A673 (cell line): ENCODE measurements around the gene HOXA13. TPM values are rescaled to one million over a fixed set of nuclear protein-coding genes. Genes with fewer than 3 reads are reported as not detected.

ENCODE experiments used
- BruUV-seq: library from RNA; stranded (reverse); fragments of 400-500 nt; replicated peaks from 2 replicates; lab custom pipeline; 2021; lab: Mats Ljungman, UMichigan
- CTCF ChIA-PET: fragments of 300-600 bp; sonication (Branson Sonifier 250); formaldehyde crosslinking; loops from one replicate; lab custom pipeline; 2022; ENCODE audit warnings: antibody characterized with exemption; lab: Charles Lee
- POLR2A ChIA-PET: fragments of 300-600 bp; sonication (Branson Sonifier 250); formaldehyde crosslinking; loops from one replicate; lab custom pipeline; 2022; ENCODE audit warnings: antibody characterized with exemption; ENCODE audit not compliant: low non-redundant PET; lab: Charles Lee
- DNase-seq: peaks from one replicate; pipeline ENCODE4 v3.0.0-alpha.2; 2015; ENCODE audit warnings: low spot score
- H3K27ac ChIP-seq: fragments of 200-600 bp; sonication (generic); 2 replicates; pipeline ENCODE4 v1.5.1; 2016; ENCODE audit warnings: mixed run types, low read depth, mild to moderate bottlenecking, mixed read lengths, antibody characterized with exemption, low read length; ENCODE audit not compliant: poor library complexity, severe bottlenecking
- H3K27me3 ChIP-seq: fragments of 200-600 bp; sonication (generic); replicated peaks from 2 replicates; pipeline ENCODE4 v1.6.1; 2017; ENCODE audit warnings: mixed run types, low read depth, mild to moderate bottlenecking, mixed read lengths, antibody characterized with exemption, low read length; ENCODE audit not compliant: insufficient read depth, poor library complexity
- H3K36me3 ChIP-seq: fragments of 200-600 bp; sonication (generic); 2 replicates; pipeline ENCODE4 v1.6.1; 2016; ENCODE audit warnings: mixed run types, mild to moderate bottlenecking, mixed read lengths, antibody characterized with exemption, low read length; ENCODE audit not compliant: insufficient read depth, poor library complexity, severe bottlenecking
- H3K4me1 ChIP-seq: fragments of 200-600 bp; sonication (generic); 2 replicates; pipeline ENCODE4 v1.6.1; 2017; ENCODE audit warnings: mixed run types, mild to moderate bottlenecking, mixed read lengths, antibody characterized with exemption, low read length; ENCODE audit not compliant: insufficient read depth, poor library complexity, severe bottlenecking
- H3K4me3 ChIP-seq: fragments of 200-600 bp; sonication (generic); 2 replicates; pipeline ENCODE4 v1.5.1; 2016; ENCODE audit warnings: low read depth, mixed run types, mild to moderate bottlenecking, mixed read lengths, low read length; ENCODE audit not compliant: poor library complexity, severe bottlenecking
- H3K9me3 ChIP-seq: fragments of 200-600 bp; sonication (generic); 2 replicates; pipeline ENCODE4 v1.6.1; 2016; ENCODE audit warnings: mixed run types, low read depth, mild to moderate bottlenecking, mixed read lengths, antibody characterized with exemption, low read length; ENCODE audit not compliant: poor library complexity, severe bottlenecking
- CTCF ChIP-seq: fragments of 300-800, 200-600 bp; sonication (generic); conservative IDR thresholded peaks from 2 replicates; pipeline ENCODE4 v1.5.1; 2017; ENCODE audit warnings: low read depth, mild to moderate bottlenecking, antibody characterized with exemption, low read length, moderate library complexity, mixed read lengths
- EZH2 ChIP-seq: fragments of 200-600 bp; sonication (generic); IDR thresholded peaks from 2 replicates; pipeline ENCODE4 v1.6.1; 2017; ENCODE audit warnings: borderline replicate concordance, low read depth, mild to moderate bottlenecking, mixed read lengths, antibody characterized with exemption, low read length; ENCODE audit not compliant: poor library complexity, severe bottlenecking
- intact Hi-C: fragments of 100-400 bp; cut with micrococcal nuclease; formaldehyde crosslinking; loops from one replicate; pipeline ENCODE4 v1.10.0; 2022; ENCODE audit not compliant: unreplicated experiment
- total RNA-seq: library from RNA; stranded (reverse); gene quantifications from 2 replicates; pipeline ENCODE4 v1.2.3, GENCODE V29; 2021

The HOXA13 gene
- total RNA-seq, 1 experiment from 2014 or later, result not detected

GRCh38 chr7:27164045-27164366, 35.9 kb downstream of the HOXA13 start:
- no TSS peak for BruUV-seq
- peaks cover 62% of the 10 kb centered on the region for H3K27me3 ChIP-seq
- H3K4me1 ChIP-seq, result no peaks in the 10 kb centered on the region
- no peak overlapping the region for H3K27ac ChIP-seq
- H3K9me3 ChIP-seq, result no peaks in the 10 kb centered on the region
- CTCF ChIA-PET, result no interaction called here
- POLR2A ChIA-PET, result no interaction called here
- no peak for DNase-seq
- no peaks in the 10 kb centered on the region for H3K36me3 ChIP-seq
- intact Hi-C loops, result loop anchor here (5.0 to 10.0 kb wide), 2 partner anchors 797 to 1269 kb away; no protein-coding TSS in a partner anchor
- no peak overlapping the region for H3K4me3 ChIP-seq
- TF ChIP-seq EZH2 (no peak), CTCF (no peak)

DNA sequence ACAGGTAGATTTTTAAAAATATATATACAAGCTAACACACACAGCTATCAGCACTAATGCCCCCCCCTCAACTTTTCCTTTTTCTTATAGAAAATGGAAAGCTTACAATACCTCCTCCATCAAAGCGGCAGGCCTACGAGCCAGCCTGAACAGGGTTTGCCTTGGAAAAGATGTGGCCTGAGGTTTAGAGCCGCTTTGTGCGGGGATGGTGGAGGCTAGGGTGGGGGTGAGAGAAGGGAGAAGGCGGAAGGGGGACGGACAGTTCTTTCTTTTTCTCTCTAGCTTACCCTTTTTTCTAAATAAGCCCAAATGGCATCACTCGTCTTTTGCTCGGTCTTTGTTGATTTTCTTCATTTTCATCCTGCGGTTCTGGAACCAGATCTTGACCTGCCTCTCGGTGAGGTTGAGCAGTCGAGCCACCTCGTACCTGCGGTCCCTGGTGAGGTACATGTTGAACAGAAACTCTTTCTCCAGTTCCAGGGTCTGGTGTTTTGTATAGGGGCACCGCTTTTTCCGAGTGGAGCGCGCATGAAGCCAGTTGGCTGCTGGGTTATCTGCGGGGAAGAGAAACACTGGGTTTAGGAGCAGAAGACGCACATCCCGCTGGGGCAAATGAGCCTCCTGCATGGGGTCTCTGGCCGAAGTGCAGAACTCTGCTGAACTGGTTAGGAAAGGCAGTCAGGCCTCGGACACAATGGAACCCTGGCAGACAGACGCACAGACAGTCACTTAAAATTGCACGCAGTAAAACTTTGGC, 36.4 kb downstream of the HOXA13 start:
- Histone ChIP-seq H3K4me1 (no peaks in the 10 kb centered on the region), H3K9me3 (no peaks in the 10 kb centered on the region), H3K27ac (no peak overlapping the region), H3K27me3 (peaks cover 61% of the 10 kb centered on the region), H3K36me3 (no peaks in the 10 kb centered on the region), H3K4me3 (no peak overlapping the region)
- CTCF ChIA-PET, result no interaction called here
- no peak for DNase-seq
- TF ChIP-seq EZH2 (no peak), CTCF (no peak)
- POLR2A ChIA-PET, result no interaction called here
- BruUV-seq, result no TSS peak
- intact Hi-C loops, result loop anchor here (5.0 to 10.0 kb wide), 2 partner anchors 796 to 1269 kb away; no protein-coding TSS in a partner anchor

DNA sequence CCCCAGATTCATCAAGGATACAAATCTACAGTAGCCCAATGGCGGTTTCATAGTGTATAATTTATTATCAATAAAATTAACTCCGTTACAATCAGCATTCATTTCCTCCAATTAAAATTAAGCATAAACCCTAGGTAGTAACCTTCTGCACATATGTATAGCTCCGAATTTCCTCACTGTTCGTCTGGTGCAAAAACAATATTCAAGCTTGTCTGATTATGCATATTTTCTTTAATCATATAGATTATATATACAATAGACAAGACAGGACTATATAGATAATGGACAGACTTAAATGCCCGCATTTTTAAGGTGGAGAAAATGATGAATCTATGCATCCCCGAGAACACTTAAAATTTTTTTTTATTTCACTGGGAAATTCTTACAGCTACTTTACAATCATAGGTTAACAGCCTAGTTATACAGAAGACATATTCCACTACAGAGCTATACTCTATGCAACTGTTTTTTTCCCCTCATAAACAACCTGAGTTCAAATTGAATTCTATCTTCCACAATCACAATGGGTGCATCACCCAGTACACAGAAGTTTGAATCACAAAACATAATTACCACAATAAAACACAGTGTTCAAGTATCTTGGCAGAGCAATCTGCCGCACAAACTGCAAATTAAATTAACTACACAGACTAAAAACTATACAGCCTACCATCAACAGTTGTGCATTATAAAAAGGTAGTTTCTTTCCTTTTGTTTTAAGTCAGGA, 37.2 kb downstream of the HOXA13 start:
- no peak for TF ChIP-seq CTCF
- no peak for TF ChIP-seq EZH2
- no peak overlapping the region for H3K4me3 ChIP-seq
- no peak for DNase-seq
- ChIA-PET POLR2A (no interaction called here), CTCF (no interaction called here)
- H3K27ac ChIP-seq, result no peak overlapping the region
- H3K27me3 ChIP-seq, result peaks cover 61% of the 10 kb centered on the region
- BruUV-seq, result no TSS peak
- no peaks in the 10 kb centered on the region for H3K36me3 ChIP-seq
- intact Hi-C loops, result loop anchor here (5.0 to 10.0 kb wide), 2 partner anchors 795 to 1268 kb away; no protein-coding TSS in a partner anchor
- H3K4me1 ChIP-seq, result no peaks in the 10 kb centered on the region
- no peaks in the 10 kb centered on the region for H3K9me3 ChIP-seq
